HG03139 (cell line): ENCODE measurements around the gene CLVS2.

Experiments used
- ATAC-seq: cut with Tn5 transposase; IDR thresholded peaks from one replicate; pipeline ENCODE4 v1.9.1; 2021; ENCODE audit not compliant: unreplicated experiment

Gene CLVS2

GRCh38 chr6:123118811-123119210 is 122.8 kb downstream of the CLVS2 start:
- ATAC-seq, result no peak
